Lung (tissue), 12 donors: ENCODE results near the gene IFNL4. TPM values are rescaled to one million over a fixed set of nuclear protein-coding genes. Genes with fewer than 3 reads are reported as not detected.

Source experiments
- ATAC-seq: fragments of 200-7000 bp; cut with Tn5 transposase; one replicate; pipeline ENCODE4 v1.9.1; 2020; ENCODE audit warnings: moderate number of reproducible peaks; ENCODE audit not compliant: insufficient read depth, low FRiP score
- DNase-seq, 3 donors: peaks; one replicate each; pipeline ENCODE4 v3.0.0-alpha.2; 2013 to 2017
- H3K27ac ChIP-seq, 2 donors: one replicate each; pipeline ENCODE4 v1.5.1; 2013; ENCODE audit warnings: mild to moderate bottlenecking in 2 of 2, moderate library complexity in 2 of 2, control low read depth in 1 of 2, inconsistent platforms in 1 of 2, low read depth in 1 of 2, low read length in 1 of 2
- H3K27me3 ChIP-seq, 3 donors: one replicate each; pipeline ENCODE4 v1.5.1; 2013; ENCODE audit warnings: low read length in 2 of 3; ENCODE audit not compliant: control insufficient read depth in 3 of 3, insufficient read depth in 3 of 3
- H3K36me3 ChIP-seq, 4 donors: one replicate each; pipeline ENCODE4 v1.5.1; 2013; ENCODE audit warnings: low read length in 4 of 4, mild to moderate bottlenecking in 1 of 4, moderate library complexity in 1 of 4; ENCODE audit not compliant: control insufficient read depth in 4 of 4, insufficient read depth in 4 of 4
- H3K4me1 ChIP-seq, 5 donors: one replicate each; pipeline ENCODE4 v1.5.1; 2013; ENCODE audit warnings: low read length in 5 of 5, mild to moderate bottlenecking in 2 of 5, moderate library complexity in 1 of 5; ENCODE audit not compliant: control insufficient read depth in 5 of 5, insufficient read depth in 5 of 5
- H3K4me3 ChIP-seq: one replicate; pipeline ENCODE4 v1.5.1; 2013; ENCODE audit warnings: mild to moderate bottlenecking, control low read depth, moderate library complexity
- H3K9ac ChIP-seq, 2 donors: one replicate each; pipeline ENCODE4 v1.5.1; 2013; ENCODE audit warnings: low read length in 2 of 2, control low read depth in 1 of 2; ENCODE audit not compliant: insufficient read depth in 1 of 2
- H3K9me3 ChIP-seq, 4 donors: one replicate each; pipeline ENCODE4 v1.5.1; 2013; ENCODE audit warnings: low read length in 3 of 4, mild to moderate bottlenecking in 1 of 4, moderate library complexity in 1 of 4; ENCODE audit not compliant: control insufficient read depth in 4 of 4, insufficient read depth in 3 of 4
- WGBS, 2 donors: extraction: QIAGEN DNeasy Blood & Tissue Kit; methylation state at CpG; one replicate each; pipeline ENCODE4 v1.1.7; 2013; 5-methylcytosine and 5-hydroxymethylcytosine counted together
- polyA plus RNA-seq, 2 donors: library from polyadenylated mRNA; stranded (reverse); fragments of 200-250 nt; gene quantifications; one replicate each; pipeline ENCODE4 v1.2.1, GENCODE V29; 2013
- total RNA-seq, 2 donors: library from RNA; depleted of rRNA in 1 of 2; stranded (reverse); fragments of >200 nt in 1 of 2; gene quantifications; one replicate each; pipeline ENCODE4 v1.2.1, GENCODE V29; 2014 to 2021
- TF ChIP-seq, protein P1 (sequence below): IDR thresholded peaks from 2 replicates; pipeline ENCODE4 v1.5.1; 2012; ENCODE audit warnings: mild to moderate bottlenecking; ENCODE audit errors: control extremely low read depth, extremely low read depth
- donor health status: control.
- donor health status: control.
- donor health status: Bipolar disorder and iron deficiency.
- donor health status: healthy.
- donor health status: DM: yes; HTN: yes; CAD: no.

The IFNL4 gene
- total and polyA plus RNA-seq, 4 donors: not detected

DNA sequence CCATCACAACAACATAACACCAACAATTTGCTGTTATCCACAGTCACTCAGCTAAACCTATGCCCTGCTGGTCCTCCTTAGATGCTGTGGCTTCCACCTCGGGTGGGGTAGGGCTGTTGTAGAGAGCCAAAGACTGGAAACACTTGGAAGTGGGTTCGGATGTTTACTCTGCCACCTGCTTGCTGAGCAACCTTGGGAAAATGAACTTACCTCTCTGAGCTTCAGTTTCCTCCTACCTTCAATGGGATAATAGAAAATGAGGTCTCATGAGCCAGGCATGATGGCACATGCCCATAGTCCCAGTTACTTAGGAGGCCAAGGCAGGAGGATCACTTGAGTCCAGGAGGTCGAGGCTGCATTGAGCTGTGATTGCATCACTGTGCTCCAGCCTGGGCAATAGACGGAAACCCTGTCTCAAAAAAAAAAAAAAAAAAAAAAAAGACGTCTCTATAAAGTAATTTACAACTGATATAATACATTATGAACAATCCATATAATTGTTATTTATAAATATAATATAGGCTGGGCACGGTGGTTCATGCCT is 41.3 kb downstream of the IFNL4 start:
- no peak overlapping the region for H3K9ac ChIP-seq
- H3K4me3 ChIP-seq: no peak overlapping the region
- H3K27me3 ChIP-seq: peaks cover 0 to 15% (median 9%) of the 10 kb centered on the region in 3 donors
- ATAC-seq (no peak), DNase-seq (no peak)
- TF ChIP-seq, protein P1, sequence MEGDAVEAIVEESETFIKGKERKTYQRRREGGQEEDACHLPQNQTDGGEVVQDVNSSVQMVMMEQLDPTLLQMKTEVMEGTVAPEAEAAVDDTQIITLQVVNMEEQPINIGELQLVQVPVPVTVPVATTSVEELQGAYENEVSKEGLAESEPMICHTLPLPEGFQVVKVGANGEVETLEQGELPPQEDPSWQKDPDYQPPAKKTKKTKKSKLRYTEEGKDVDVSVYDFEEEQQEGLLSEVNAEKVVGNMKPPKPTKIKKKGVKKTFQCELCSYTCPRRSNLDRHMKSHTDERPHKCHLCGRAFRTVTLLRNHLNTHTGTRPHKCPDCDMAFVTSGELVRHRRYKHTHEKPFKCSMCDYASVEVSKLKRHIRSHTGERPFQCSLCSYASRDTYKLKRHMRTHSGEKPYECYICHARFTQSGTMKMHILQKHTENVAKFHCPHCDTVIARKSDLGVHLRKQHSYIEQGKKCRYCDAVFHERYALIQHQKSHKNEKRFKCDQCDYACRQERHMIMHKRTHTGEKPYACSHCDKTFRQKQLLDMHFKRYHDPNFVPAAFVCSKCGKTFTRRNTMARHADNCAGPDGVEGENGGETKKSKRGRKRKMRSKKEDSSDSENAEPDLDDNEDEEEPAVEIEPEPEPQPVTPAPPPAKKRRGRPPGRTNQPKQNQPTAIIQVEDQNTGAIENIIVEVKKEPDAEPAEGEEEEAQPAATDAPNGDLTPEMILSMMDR: no peak
- no peaks in the 10 kb centered on the region for H3K4me1 ChIP-seq
- H3K9me3 ChIP-seq: no peaks in the 10 kb centered on the region
- WGBS, 2 donors: 71 to 76% methylated on average over 6 of the region's 6 CpGs
- no peak overlapping the region for H3K27ac ChIP-seq
- no peaks in the 10 kb centered on the region for H3K36me3 ChIP-seq

DNA sequence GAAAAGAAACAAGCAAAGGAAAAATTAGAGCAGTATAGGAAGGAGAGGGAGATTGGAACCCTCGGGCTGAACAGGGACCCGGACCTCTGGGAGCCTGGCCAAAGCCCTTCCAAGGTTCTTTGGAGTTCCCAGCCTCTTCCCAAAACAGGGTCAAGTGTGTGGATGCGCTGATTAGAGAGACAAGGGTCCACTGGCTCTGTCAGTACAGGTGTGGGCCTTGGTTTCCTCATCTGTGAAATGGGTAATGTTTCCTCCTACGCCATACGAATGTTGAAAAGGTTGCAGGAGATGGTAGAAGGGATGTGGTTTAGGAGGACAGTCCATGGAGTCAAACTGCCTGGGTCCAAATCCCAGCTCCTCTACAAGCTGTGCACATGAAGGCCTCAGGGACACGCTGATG is 42.5 kb downstream of the IFNL4 start:
- WGBS, 2 donors: 82 to 95% methylated on average over 6 of the region's 6 CpGs
- TF ChIP-seq, protein P1: no peak
- Histone ChIP-seq H3K4me3 (no peak overlapping the region), H3K9me3 (no peaks in the 10 kb centered on the region), H3K27ac (no peak overlapping the region), H3K4me1 (peaks cover 0 to 2% (median 0%) of the 10 kb centered on the region in 5 donors), H3K27me3 (peaks cover 0 to 21% (median 9%) of the 10 kb centered on the region in 3 donors), H3K36me3 (no peaks in the 10 kb centered on the region), H3K9ac (no peak overlapping the region)
- ATAC-seq (no peak), DNase-seq (no peak)

DNA sequence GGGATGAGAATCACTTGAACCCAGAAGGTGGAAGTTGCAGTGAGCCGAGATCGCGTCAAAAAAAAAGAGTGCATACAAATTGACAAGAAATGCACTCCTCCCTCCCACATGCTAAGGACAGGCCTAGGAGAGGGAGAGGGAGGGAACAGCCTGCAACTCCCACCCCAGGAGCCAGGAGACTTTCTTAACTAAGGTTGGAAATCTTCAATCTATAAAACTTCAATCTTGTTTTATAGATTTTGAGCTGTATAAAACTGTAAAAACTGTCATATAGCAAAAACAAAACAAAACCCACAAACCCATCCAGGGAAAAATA is 43.2 kb downstream of the IFNL4 start:
- 70% methylated on average over 3 of the region's 3 CpGs for WGBS, 2 donors
- TF ChIP-seq, protein P1: no peak
- H3K9ac ChIP-seq: no peak overlapping the region
- H3K27me3 ChIP-seq: peaks cover 0 to 21% (median 9%) of the 10 kb centered on the region in 3 donors
- no peak overlapping the region for H3K27ac ChIP-seq
- H3K9me3 ChIP-seq: no peaks in the 10 kb centered on the region
- ATAC-seq (no peak), DNase-seq (no peak)
- peaks cover 0 to 5% (median 0%) of the 10 kb centered on the region in 5 donors for H3K4me1 ChIP-seq
- H3K4me3 ChIP-seq: no peak overlapping the region
- no peaks in the 10 kb centered on the region for H3K36me3 ChIP-seq
